Prostate gland (tissue), 2 donors: Measurements from ENCODE around the gene AKAP8L. TPM values are rescaled to one million over a fixed set of nuclear protein-coding genes. Genes with fewer than 3 reads are reported as not detected.

Experiments used
- DNase-seq: peaks from one replicate; pipeline ENCODE4 v3.0.0-alpha.2; 2019; ENCODE audit warnings: low spot score
- H3K27ac ChIP-seq, 2 donors: fragments of 200-600 bp; sonication (generic); 2 replicates each; pipeline ENCODE4 v1.5.1; 2017 to 2019
- H3K27me3 ChIP-seq: fragments of 200-600 bp; sonication (generic); replicated peaks from 2 replicates; pipeline ENCODE4 v1.5.1; 2019; ENCODE audit not compliant: insufficient read depth
- H3K36me3 ChIP-seq, 2 donors: fragments of 200-600 bp; sonication (generic); 1 replicate in 1 of 2; 2 replicates in 1 of 2; pipeline versions ENCODE4 v1.5.1 to v1.8.1; 2017 to 2019
- H3K4me1 ChIP-seq: fragments of 200-600 bp; sonication (generic); replicated peaks from 2 replicates; pipeline ENCODE4 v1.5.1; 2019
- H3K4me3 ChIP-seq, 2 donors: fragments of 200-600 bp; sonication (generic); 2 replicates each; pipeline ENCODE4 v1.5.1; 2017 to 2019
- H3K9me3 ChIP-seq: fragments of 200-600 bp; sonication (generic); 2 replicates; pipeline ENCODE4 v1.5.1; 2017
- POLR2A ChIP-seq: fragments of 450-650 bp; IDR thresholded peaks from one replicate; pipeline ENCODE4 v1.6.1; 2016; ENCODE audit warnings: antibody characterized with exemption, mild to moderate bottlenecking
- POLR2AphosphoS5 ChIP-seq: sonication (generic); formaldehyde crosslinking; IDR thresholded peaks from one replicate; pipeline ENCODE4 v1.6.1; 2017; ENCODE audit warnings: antibody characterized with exemption
- WGBS: methylation state at CpG from one replicate; pipeline ENCODE4 v1.1.5; 2018; 5-methylcytosine and 5-hydroxymethylcytosine counted together
- intact Hi-C: fragments of 100-400 bp; cut with DNase I; formaldehyde crosslinking; loops from one replicate; pipeline ENCODE4 v1.14.2; 2022
- total RNA-seq, 2 donors: library from RNA; depleted of rRNA; stranded (reverse); fragments of >200 nt; gene quantifications; one replicate each; pipeline ENCODE4 v1.1.0, GENCODE V29; 2016
- TF ChIP-seq, protein P1 (sequence below), 4 experiments: fragments of 200-600 bp in 2 of 4; fragments of 450-650 bp in 2 of 4; sonication (generic) in 2 of 4; IDR thresholded peaks; 1 replicate in 3 of 4; 2 replicates in 1 of 4; pipeline ENCODE4 v1.5.1; 2016 to 2019; ENCODE audit warnings: antibody characterized with exemption in 4 of 4, mild to moderate bottlenecking in 2 of 4, moderate library complexity in 2 of 4

AKAP8L gene
- total RNA-seq, 2 donors from 2014 or later, result 107 to 269 TPM

DNA sequence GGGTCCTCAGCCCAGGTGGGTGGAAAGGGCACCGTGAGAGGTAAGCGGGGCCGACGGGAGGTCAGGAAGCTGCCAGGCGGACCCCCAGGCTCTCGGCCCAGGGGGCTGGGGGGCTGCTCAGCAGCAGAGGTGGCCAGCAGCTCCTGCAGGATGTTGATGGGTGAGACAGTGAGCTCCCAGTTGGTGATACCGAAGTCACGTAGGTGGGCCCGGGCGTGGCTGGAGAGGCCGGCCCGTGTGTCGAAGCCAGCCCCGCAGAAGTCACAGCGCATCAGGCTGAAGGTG lies 18.0 kb upstream of the AKAP8L start:
- Histone ChIP-seq H3K4me1 (peaks cover 8% of the 10 kb centered on the region), H3K9me3 (no peaks in the 10 kb centered on the region), H3K27me3 (no peaks in the 10 kb centered on the region), H3K36me3 (no peaks in the 10 kb centered on the region), H3K4me3 (no peak overlapping the region), H3K27ac (no peak overlapping the region)
- DNase-seq, result no peak
- 86% methylated on average over 15 of the region's 15 CpGs for WGBS
- TF ChIP-seq POLR2AphosphoS5 (no peak), POLR2A (no peak)
- TF ChIP-seq, protein P1, sequence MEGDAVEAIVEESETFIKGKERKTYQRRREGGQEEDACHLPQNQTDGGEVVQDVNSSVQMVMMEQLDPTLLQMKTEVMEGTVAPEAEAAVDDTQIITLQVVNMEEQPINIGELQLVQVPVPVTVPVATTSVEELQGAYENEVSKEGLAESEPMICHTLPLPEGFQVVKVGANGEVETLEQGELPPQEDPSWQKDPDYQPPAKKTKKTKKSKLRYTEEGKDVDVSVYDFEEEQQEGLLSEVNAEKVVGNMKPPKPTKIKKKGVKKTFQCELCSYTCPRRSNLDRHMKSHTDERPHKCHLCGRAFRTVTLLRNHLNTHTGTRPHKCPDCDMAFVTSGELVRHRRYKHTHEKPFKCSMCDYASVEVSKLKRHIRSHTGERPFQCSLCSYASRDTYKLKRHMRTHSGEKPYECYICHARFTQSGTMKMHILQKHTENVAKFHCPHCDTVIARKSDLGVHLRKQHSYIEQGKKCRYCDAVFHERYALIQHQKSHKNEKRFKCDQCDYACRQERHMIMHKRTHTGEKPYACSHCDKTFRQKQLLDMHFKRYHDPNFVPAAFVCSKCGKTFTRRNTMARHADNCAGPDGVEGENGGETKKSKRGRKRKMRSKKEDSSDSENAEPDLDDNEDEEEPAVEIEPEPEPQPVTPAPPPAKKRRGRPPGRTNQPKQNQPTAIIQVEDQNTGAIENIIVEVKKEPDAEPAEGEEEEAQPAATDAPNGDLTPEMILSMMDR (IDR thresholded peaks at IDR 0.05), result no peak
- intact Hi-C loops, result loop anchor here (5.0 kb wide), 1 partner anchor 174 kb away; no protein-coding TSS in a partner anchor

DNA sequence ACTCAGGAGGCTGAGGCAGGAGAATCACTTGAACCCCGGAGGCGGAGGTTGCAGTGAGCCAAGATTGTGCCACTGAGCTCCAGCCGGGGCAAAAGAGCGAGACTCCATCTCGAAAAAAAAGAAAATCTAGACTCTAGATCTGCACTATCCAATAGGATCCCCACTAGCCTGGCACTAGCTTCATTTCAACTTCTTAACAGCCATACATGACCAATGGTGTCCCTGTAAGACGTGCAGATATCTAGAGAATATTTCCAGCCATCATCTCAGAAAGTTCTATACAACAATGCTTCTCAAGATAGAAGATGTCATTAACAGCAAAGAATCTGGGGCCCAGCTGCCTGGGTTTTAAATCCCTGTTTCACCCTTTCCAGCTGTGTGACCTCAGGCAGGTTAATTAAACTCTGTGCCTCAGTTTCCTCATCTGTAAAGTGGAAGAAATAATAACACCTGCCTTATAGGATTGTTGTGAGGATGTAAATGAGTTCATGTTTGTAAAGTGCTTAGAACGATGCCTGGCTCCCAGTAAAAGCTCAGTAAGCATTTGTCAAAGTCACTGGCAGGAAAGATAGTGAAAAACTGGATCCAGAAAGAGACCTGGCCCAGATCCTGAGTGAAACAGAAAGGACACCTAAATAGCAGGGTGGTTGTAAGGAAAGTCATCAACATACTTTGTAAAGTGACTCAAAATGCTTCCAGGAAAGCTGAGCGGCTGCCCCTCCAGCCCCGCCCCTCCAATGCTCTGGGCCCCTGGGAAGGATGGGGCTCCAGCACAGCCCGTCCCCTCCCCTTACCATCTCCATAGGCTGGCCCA lies 17.4 kb upstream of the AKAP8L start:
- 90% methylated on average over 10 of the region's 10 CpGs for WGBS
- Histone ChIP-seq H3K9me3 (no peaks in the 10 kb centered on the region), H3K27me3 (no peaks in the 10 kb centered on the region), H3K36me3 (no peaks in the 10 kb centered on the region), H3K4me1 (peaks cover 13% of the 10 kb centered on the region), H3K4me3 (no peak overlapping the region), H3K27ac (no peak overlapping the region)
- intact Hi-C loops, result loop anchor here (5.0 kb wide), 1 partner anchor 174 kb away; no protein-coding TSS in a partner anchor
- TF ChIP-seq, protein P1 (IDR thresholded peaks at IDR 0.05), result no peak
- TF ChIP-seq POLR2AphosphoS5 (no peak), POLR2A (no peak)
- DNase-seq, result no peak

DNA sequence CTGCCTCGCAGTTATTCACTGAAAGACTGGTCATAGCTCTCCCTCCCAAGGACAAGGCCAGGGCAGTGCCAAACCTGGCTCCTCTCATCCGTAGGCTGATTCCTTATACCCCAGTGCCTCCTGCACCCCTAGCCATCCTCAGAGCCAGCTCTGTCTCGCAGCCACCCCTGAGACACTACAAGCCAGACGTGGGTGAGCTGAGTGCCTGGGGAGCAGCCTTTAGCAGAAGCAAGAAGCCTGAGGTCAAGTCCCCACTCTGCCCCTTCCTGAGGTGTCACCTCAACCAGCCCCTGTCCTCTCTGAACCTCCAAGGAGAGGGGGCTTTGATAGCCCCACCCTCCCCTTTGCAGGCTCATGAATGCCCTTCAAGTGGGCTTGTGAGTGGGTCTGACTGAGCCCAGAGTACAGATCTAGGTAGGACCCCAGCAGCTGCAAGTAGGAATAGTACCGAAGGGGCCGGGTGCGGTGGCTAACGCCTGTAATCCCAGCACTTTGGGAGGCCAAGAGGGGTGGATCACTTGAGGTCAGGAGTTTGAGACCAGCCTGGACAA lies 14.8 kb upstream of the AKAP8L start:
- H3K27ac ChIP-seq, result peak overlapping the region; percentile 87 to 88
- 58% methylated on average over 8 of the region's 8 CpGs for WGBS

DNA sequence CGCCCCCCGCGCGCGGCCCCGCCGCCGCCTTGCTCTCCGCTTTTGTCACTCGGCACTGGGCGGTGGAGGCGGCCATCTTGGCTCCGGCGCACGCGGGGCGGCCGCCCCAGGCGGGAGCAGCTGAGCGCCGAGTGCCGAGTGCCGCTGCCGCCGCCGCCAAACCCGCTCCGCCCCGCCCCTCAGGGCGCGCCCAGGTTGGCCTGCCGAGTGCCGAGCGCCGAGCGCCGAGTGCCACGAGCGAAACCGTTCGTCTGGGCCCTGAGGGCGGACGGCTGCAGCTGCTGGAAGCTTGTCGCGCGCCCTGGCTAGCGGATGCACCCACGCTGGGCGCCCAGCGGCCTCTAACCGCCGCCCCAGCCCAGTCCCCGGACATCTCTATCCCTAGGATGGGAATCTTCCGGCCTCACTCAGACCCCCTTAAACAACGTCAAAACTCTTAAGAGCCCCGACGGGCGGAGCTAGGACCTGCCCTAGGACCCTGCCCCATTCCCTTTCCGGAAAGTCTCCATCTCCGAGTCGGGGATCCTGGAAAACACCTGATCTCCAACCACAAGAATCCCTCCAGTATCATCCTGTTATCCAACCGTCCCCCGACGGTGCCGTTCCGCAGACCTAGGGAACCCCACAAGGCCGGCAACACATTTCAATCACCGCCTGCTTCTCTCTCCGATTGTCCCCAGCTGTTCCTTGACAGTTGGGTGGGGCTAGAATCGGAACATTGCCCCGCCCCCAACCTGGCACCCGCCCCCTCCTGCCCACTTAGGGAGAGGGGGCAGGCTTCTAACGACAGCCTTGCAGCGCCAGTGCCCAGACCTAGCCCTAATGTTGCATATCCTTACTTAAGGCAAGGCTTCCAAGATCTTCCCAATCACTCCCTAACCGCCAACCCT lies 14.1 kb upstream of the AKAP8L start:
- H3K27ac ChIP-seq, result peak overlapping the region; percentile 87 to 88
- intact Hi-C loops, result loop anchor here (5.0 kb wide), 1 partner anchor 56 kb away; the partner anchor contains the start of gene AKAP8
- WGBS, result under 1% methylated on average over 48 of the region's 75 CpGs
- peaks cover 18% of the 10 kb centered on the region for H3K4me1 ChIP-seq
- TF ChIP-seq POLR2A (no peak), POLR2AphosphoS5 (peak; percentile 33)
- TF ChIP-seq, protein P1 (IDR thresholded peaks at IDR 0.05), result no peak
- no peaks in the 10 kb centered on the region for H3K27me3 ChIP-seq
- H3K9me3 ChIP-seq, result no peaks in the 10 kb centered on the region
- DNase-seq, result peak; percentile 84
- peak overlapping the region; percentile 78 to 85 for H3K4me3 ChIP-seq
- H3K36me3 ChIP-seq, result peaks cover 0 to 10% of the 10 kb centered on the region in 2 donors

More for the DNA sequence above, 14.8 kb upstream of the AKAP8L start:
- Histone ChIP-seq H3K36me3 (peaks cover 0 to 10% of the 10 kb centered on the region in 2 donors), H3K4me1 (peaks cover 18% of the 10 kb centered on the region), H3K27me3 (no peaks in the 10 kb centered on the region), H3K9me3 (no peaks in the 10 kb centered on the region), H3K4me3 (peak overlapping the region; percentile 78 to 85)
- DNase-seq, result no peak
- TF ChIP-seq POLR2A, result no peak
- TF ChIP-seq, protein P1 (IDR thresholded peaks at IDR 0.05), result no peak
- no peak for TF ChIP-seq POLR2AphosphoS5
- intact Hi-C loops, result loop anchor here (5.0 kb wide), 1 partner anchor 56 kb away; the partner anchor contains the start of gene AKAP8
